Measurements from ENCODE around the gene NQO2.
A peak's percentile ranks its signal among the peaks of the same experiment; 100 is the strongest.
"Not testable (repeated sequence)": the region's sequence is repeated elsewhere in the genome, so short reads cannot be mapped to it uniquely, and the experiment has no call there.

The NQO2 gene

DNA sequence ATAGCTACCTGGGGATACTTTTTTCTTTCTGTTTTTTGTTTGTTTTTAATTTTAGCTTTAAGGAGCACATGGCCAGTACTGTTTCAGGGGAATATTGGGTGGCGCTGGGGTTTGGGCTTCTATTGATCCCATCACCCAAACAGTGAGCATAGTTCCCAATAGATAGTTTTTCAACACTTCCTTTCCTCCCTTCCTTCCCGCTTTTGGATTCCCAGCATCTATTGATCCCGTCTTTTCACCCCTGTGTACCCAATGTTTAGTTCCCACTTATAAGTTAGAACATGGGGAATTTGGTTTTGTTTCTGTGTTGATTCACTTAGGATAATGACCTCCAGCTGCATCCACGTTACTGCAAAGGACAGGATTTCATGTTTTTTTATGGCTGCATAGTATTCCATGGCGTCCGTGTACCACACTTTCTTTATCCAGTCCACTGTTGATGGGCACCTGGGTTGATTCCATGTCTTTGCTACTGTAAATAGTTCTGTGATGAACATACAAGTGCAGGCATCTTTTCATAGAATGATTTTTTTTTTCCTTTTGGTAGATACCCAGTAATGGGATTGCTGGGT is 20.1 kb downstream of the NQO2 start:
- Histone ChIP-seq H3K4me3 (IDR thresholded peaks at IDR 0.05; ENCODE audit: insufficient read depth, low read depth, low read length) (no peak overlapping the region), H3K27me3 (ENCODE audit: insufficient read depth, low read depth) (no peaks in the 10 kb centered on the region), H2AFZ (ENCODE audit: low read depth) (no peak overlapping the region), H3K9ac (no peak overlapping the region), H3K27ac (no peak overlapping the region; the same call in 1 of the 2 replicates), H3K4me1 (ENCODE audit: low read depth, poor library complexity, severe bottlenecking) (peaks cover 25% of the 10 kb centered on the region), H3K36me3 (ENCODE audit: insufficient read depth) (no peaks in the 10 kb centered on the region), H3K79me2 (ENCODE audit: insufficient read depth, low read depth) (peaks cover 27% of the 10 kb centered on the region), H3K4me2 (no peak overlapping the region), H4K20me1 (ENCODE audit: insufficient read depth) (no peaks in the 10 kb centered on the region)
- no peak for TF ChIP-seq CTCF (conservative IDR thresholded peaks at IDR 0.05; ENCODE audit: low read depth, low read length)

DNA sequence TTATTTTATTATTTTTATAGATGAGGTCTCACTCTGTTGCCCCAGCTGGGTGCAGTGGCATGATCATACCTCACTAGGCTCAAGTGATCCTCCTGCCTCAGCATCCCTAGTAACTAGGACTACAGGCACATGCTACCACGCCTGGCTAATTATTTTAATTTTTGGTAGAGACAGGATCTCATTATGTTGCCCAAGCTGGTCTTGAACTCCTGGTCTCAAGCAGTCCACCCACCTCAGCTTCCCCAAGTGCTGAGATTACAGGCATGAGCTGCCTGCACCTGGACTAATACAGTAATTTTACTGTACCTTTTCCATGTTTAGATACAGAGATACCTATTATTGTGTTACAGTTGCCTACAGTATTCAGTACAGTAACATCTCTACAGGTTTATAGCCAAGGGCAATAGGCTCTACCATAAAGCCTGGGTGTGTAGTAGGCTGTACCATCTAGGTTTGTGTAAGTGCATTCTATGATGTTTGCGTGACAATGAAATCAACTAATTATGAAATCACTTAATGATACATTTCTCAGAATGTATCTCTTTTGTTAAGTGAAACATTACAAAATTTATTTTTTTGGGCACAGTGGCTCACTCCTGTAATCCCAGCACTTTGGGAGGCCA is 21.4 kb downstream of the NQO2 start:
- H3K9ac ChIP-seq; H3K36me3 ChIP-seq (ENCODE audit: insufficient read depth); H3K27me3 ChIP-seq (ENCODE audit: insufficient read depth, low read depth); H3K4me3 ChIP-seq (IDR thresholded peaks at IDR 0.05; ENCODE audit: insufficient read depth, low read depth, low read length); H4K20me1 ChIP-seq (ENCODE audit: insufficient read depth); H2AFZ ChIP-seq (ENCODE audit: low read depth); H3K27ac ChIP-seq; H3K4me2 ChIP-seq: not testable (repeated sequence)
- Histone ChIP-seq H3K4me1 (ENCODE audit: low read depth, poor library complexity, severe bottlenecking) (peaks cover 37% of the 10 kb centered on the region), H3K79me2 (ENCODE audit: insufficient read depth, low read depth) (peaks cover 27% of the 10 kb centered on the region)

- Histone ChIP-seq H3K27ac (peak overlapping the region; percentile 99), H3K4me2 (peak overlapping the region; percentile 93), H3K79me2 (ENCODE audit: insufficient read depth, low read depth) (peaks cover 27% of the 10 kb centered on the region), H3K4me1 (ENCODE audit: low read depth, poor library complexity, severe bottlenecking) (peaks cover 54% of the 10 kb centered on the region), H3K36me3 (ENCODE audit: insufficient read depth) (no peaks in the 10 kb centered on the region), H3K4me3 (IDR thresholded peaks at IDR 0.05; ENCODE audit: insufficient read depth, low read depth, low read length) (peak overlapping the region; percentile 26), H2AFZ (ENCODE audit: low read depth) (peak overlapping the region; percentile 27; the same call in 1 of the 2 replicates), H3K9ac (peak overlapping the region; percentile 94), H3K27me3 (ENCODE audit: insufficient read depth, low read depth) (no peaks in the 10 kb centered on the region), H4K20me1 (ENCODE audit: insufficient read depth) (no peaks in the 10 kb centered on the region)
- TF ChIP-seq CTCF (conservative IDR thresholded peaks at IDR 0.05; ENCODE audit: low read depth, low read length): no peak; the same call in 1 of the 2 replicates
Observed at GRCh38 chr6:3022765-3023662, 23.3 kb downstream of the NQO2 start.

DNA sequence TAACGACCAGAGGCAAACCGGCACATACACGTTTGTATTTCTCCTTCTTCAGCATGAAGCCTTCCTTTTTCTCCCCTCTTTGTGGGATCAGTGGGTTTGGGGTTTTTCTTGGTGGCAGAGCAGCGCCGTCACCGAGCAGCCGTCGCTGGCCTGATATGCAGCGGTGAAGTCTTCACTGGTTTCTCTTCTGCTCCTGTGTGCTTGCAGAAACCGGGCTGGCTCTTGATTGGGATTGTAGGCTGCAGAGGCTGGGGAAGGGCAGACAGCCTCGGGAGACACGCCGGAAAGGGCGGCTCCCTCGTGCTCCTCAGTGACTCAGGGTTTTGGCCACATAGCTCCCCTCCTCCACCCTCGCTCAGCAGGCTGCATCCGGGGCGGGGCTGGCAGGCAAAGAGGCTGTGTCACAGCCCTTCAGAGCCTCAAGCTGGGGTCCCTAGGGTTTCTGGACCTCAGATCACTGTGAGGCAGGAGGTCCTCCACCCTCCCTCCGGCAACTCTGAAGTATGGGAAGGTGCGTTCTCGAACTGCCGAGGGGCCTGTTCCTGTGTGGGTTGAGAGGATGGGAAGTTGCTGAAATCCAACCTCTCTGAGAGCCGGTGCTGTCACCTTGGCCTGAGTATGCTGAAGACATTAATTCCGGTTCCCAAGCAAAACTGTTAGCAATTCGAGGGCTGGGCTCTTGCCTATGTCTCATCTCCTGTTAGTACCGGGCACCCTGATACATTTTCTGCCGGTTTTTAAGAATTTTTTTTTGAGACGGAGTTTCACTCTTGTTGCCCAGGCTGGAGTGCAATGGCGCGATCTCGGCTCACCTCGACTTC is 24.2 kb downstream of the NQO2 start:
- Histone ChIP-seq H2AFZ (ENCODE audit: low read depth) (peak overlapping the region; percentile 27), H3K36me3 (ENCODE audit: insufficient read depth) (no peaks in the 10 kb centered on the region), H3K4me3 (IDR thresholded peaks at IDR 0.05; ENCODE audit: insufficient read depth, low read depth, low read length) (peak overlapping the region; percentile 26), H3K27me3 (ENCODE audit: insufficient read depth, low read depth) (no peaks in the 10 kb centered on the region), H3K4me2 (peak overlapping the region; percentile 93), H4K20me1 (ENCODE audit: insufficient read depth) (no peaks in the 10 kb centered on the region), H3K9ac (peak overlapping the region; percentile 94), H3K27ac (peak overlapping the region; percentile 99), H3K79me2 (ENCODE audit: insufficient read depth, low read depth) (peaks cover 27% of the 10 kb centered on the region), H3K4me1 (ENCODE audit: low read depth, poor library complexity, severe bottlenecking) (peaks cover 63% of the 10 kb centered on the region)
- TF ChIP-seq CTCF (conservative IDR thresholded peaks at IDR 0.05; ENCODE audit: low read depth, low read length): 0 out of 2 replicates have a peak, but pooled peaks have one; percentile 2

All from KMS-11 (cell line).